ENCODE results near the gene CDHR5. TPM values are rescaled to one million over a fixed set of nuclear protein-coding genes. Genes with fewer than 3 reads are reported as not detected.

Gene CDHR5
- total RNA-seq, 1 donor from 2014 or later, result not detected

DNA sequence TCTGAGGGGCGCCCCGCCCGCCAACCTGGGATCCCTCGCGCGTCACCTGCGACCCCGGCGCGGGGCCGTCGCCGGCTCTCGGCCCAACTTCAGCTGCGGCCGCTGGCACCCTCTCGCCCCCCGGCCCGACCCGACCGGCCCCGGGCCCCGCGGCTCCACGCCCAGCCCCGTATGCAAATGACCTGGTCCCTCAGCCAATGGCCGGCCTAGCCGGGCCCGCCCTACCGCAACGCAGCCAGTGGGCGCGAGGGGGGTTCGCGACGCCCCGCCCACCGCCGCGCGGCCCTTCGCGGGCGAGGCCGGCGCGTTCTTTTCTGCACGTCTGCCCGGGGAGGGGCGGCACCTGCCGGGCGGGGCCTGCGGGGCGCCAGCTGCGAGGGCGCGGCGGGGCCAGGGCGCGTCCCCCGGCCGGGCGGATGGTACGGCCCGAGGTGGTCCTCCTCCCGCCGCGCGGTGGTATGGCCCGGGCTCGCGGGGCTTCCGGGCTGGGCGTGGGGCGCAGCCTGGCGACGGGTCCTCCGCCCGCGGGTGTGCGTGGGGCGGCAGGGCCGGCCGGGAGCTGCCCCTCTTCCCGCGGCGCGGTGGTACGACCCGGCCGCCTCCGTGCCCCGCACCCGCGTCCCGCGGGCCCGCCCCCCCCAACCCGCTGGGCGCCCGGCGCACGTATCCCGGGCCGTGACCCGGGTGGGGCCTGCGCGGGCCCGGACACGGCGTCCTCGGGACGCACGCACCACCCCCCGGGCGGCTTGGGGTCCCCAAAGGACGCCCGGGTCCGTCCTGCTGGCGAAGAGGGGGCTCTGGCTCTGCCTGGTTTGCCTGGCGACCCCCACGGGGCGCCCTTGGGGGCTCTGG, 56.2 kb downstream of the CDHR5 start:
- DNase-seq (ENCODE audit: low read depth in 2 of 2), result peak; percentile 70 to 93

DNA sequence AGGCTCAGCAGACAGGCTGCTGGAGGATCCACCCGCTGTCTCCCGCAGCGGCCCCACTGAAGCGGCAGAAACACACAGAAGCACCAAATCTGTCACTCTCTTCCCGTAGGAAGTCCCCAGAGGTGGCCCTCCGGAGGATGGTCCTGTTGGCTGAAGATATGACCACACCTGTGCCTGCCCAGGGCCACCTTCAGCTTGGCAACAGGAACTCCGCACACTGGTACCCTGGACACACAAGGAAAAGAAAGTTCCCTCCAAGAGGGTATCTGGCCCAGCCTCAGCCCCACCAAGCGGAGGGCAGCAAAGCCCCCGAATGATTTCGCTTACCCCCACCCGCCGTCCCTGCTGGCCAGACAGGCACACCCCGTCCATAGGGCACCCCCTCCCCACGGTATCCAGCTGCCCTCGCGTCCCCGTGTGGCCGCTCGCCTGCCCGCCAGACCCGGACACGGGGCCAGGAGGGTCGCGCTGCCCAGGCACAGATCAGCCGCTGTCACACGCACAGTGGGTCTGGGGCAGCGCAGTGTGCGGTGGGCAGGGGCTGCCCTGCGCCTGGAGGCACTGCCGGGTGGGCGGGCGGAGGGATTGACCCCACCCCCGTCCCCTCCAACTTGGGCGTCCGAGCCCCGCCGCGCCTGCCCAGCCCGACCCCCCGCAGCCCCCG, 57.0 kb downstream of the CDHR5 start:
- no peak for DNase-seq (ENCODE audit: low read depth in 2 of 2)

DNA sequence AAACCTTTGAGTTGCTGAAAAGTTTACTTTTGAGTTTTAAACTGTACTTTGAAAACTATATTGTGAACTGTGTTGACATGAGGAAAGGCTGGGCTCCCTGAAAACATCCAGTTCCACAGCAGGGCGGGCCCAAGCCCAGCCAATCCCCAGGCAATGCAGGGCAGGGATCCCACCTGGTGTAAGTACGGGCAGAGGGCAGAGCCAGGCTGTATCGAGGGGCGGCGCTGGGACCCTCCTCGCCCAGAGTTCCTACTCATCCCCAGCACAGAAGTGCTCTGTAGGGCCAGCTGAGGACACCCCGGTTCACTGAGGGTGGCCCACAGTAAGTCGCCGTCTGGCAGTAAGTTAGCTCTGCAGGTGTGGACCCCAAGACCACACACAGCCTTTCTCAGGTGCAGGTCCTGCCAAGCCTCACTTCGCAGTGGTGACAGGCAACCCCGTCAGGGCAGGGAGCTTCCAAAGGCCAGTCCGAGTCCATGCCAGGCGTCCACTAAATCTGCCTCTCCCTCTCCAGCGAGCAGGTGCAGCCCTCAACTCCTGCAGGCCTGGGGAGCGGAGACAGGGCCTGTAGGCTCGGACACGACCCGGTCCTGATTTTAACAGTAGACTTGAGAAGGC, 57.6 kb downstream of the CDHR5 start:
- no peak for DNase-seq (ENCODE audit: low read depth in 2 of 2)

Other genes starting within 250 kb of the CDHR5 start
- 0.38 and 0.39 TPM in 2 replicates for gene PKP3, start 230.7 kb downstream of the CDHR5 start, total RNA-seq
- 33.6 and 44.0 TPM in 2 replicates for gene SIGIRR, start 210.0 kb downstream of the CDHR5 start, total RNA-seq
- 1.4 and 2.7 TPM in 2 replicates for gene ANO9, start 182.9 kb downstream of the CDHR5 start, total RNA-seq
- 19.4 and 40.2 TPM in 2 replicates for gene PTDSS2, start 174.7 kb downstream of the CDHR5 start, total RNA-seq
- 210 and 302 TPM in 2 replicates for gene RNH1, start 117.7 kb downstream of the CDHR5 start, total RNA-seq
- gene HRAS, start 89.4 kb downstream of the CDHR5 start, total RNA-seq, result 43.7 and 50.6 TPM in 2 replicates
- 0.26 and 0.51 TPM in 2 replicates for gene LRRC56, start 87.4 kb downstream of the CDHR5 start, total RNA-seq
- gene LMNTD2, start 64.2 kb downstream of the CDHR5 start, total RNA-seq, result 0.90 and 2.0 TPM in 2 replicates
- gene RASSF7, start 64.0 kb downstream of the CDHR5 start, total RNA-seq, result 13.9 and 17.4 TPM in 2 replicates
- 16.8 and 23.8 TPM in 2 replicates for gene PHRF1, start 48.5 kb downstream of the CDHR5 start, total RNA-seq
- gene IRF7, start 9.0 kb downstream of the CDHR5 start, total RNA-seq, result 6.7 and 16.2 TPM in 2 replicates
- gene SCT, start 2.2 kb upstream of the CDHR5 start, total RNA-seq, result not detected in 2 replicates
- gene DRD4, start 12.3 kb upstream of the CDHR5 start, total RNA-seq, result under 0.01 TPM in 1 of 2 replicates, not detected in the other
- 30.9 and 37.6 TPM in 2 replicates for gene DEAF1, start 70.3 kb upstream of the CDHR5 start, total RNA-seq
- gene TMEM80, start 70.9 kb upstream of the CDHR5 start, total RNA-seq, result 7.6 and 15.3 TPM in 2 replicates
- gene EPS8L2, start 81.3 kb upstream of the CDHR5 start, total RNA-seq, result 2.7 and 3.0 TPM in 2 replicates
- gene TALDO1, start 122.5 kb upstream of the CDHR5 start, total RNA-seq, result 112 and 113 TPM in 2 replicates
- gene GATD1, start 152.5 kb upstream of the CDHR5 start, total RNA-seq, result 19.3 and 32.4 TPM in 2 replicates
- gene CEND1, start 165.1 kb upstream of the CDHR5 start, total RNA-seq, result under 0.01 and 0.13 TPM in 2 replicates
- 4.0 and 7.7 TPM in 2 replicates for gene SLC25A22, start 173.3 kb upstream of the CDHR5 start, total RNA-seq
- gene PIDD1, start 180.3 kb upstream of the CDHR5 start, total RNA-seq, result 4.5 and 4.9 TPM in 2 replicates
- 253 and 338 TPM in 2 replicates for gene RPLP2, start 185.0 kb upstream of the CDHR5 start, total RNA-seq
- 29.5 and 63.3 TPM in 2 replicates for gene PNPLA2, start 194.0 kb upstream of the CDHR5 start, total RNA-seq
- gene CRACR2B, start 203.0 kb upstream of the CDHR5 start, total RNA-seq, result 12.1 and 16.9 TPM in 2 replicates
- 498 and 1,021 TPM in 2 replicates for gene CD151, start 208.0 kb upstream of the CDHR5 start, total RNA-seq
- 200 and 256 TPM in 2 replicates for gene POLR2L, start 217.6 kb upstream of the CDHR5 start, total RNA-seq
- 73.4 and 118 TPM in 2 replicates for gene TSPAN4, start 217.9 kb upstream of the CDHR5 start, total RNA-seq